Stomach smooth muscle (tissue), 2 donors: ENCODE results near the gene SLC8A3.

Source experiments
- H3K27ac ChIP-seq: one replicate; pipeline ENCODE4 v1.7.0; 2013; ENCODE audit warnings: mild to moderate bottlenecking, low read length, inconsistent platforms
- H3K27me3 ChIP-seq, 2 donors: one replicate each; pipeline ENCODE4 v1.7.0; 2013; ENCODE audit warnings: low read length in 2 of 2; ENCODE audit not compliant: insufficient read depth in 2 of 2, control insufficient read depth in 1 of 2
- H3K36me3 ChIP-seq, 2 donors: one replicate each; pipeline ENCODE4 v1.7.0; 2013; ENCODE audit warnings: low read length in 2 of 2; ENCODE audit not compliant: control insufficient read depth in 2 of 2, insufficient read depth in 2 of 2
- H3K4me1 ChIP-seq: one replicate; pipeline ENCODE4 v1.7.0; 2013; ENCODE audit warnings: low read length; ENCODE audit not compliant: control insufficient read depth, insufficient read depth
- H3K4me3 ChIP-seq, 2 donors: one replicate each; pipeline ENCODE4 v1.7.0; 2013; ENCODE audit warnings: low read length in 2 of 2
- H3K9ac ChIP-seq, 2 donors: one replicate each; pipeline ENCODE4 v1.7.0; 2013; ENCODE audit warnings: low read length in 2 of 2, mild to moderate bottlenecking in 1 of 2
- H3K9me3 ChIP-seq, 2 donors: one replicate each; pipeline ENCODE4 v1.7.0; 2013; ENCODE audit warnings: low read length in 2 of 2; ENCODE audit not compliant: control insufficient read depth in 2 of 2
- donor health status: healthy.
- donor health status: Pancreatic carcinoma.

The SLC8A3 gene

DNA sequence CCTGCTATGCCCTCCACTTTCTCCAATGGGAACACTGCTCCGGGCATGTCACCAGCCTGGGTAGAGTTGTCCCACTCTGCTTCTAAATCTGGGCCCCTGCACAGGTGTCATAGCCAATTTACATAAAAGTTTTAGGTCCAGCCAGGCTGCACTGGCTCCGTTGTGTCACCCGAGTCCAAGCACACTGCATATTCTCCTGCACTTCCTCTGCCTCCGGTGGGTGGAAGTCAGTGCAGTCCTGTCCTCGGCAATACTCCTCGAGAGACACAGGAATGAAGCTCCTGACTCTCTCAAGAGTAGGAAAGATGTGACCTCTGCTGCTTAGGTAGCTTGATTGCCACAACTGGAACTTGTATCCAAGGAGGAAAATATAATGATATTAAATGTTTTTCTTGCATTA, 15.2 kb downstream of the SLC8A3 start:
- Histone ChIP-seq H3K4me3 (no peak overlapping the region), H3K27ac (no peak overlapping the region), H3K36me3 (no peaks in the 10 kb centered on the region), H3K9ac (no peak overlapping the region), H3K27me3 (no peaks in the 10 kb centered on the region), H3K9me3 (no peaks in the 10 kb centered on the region), H3K4me1 (no peaks in the 10 kb centered on the region)

DNA sequence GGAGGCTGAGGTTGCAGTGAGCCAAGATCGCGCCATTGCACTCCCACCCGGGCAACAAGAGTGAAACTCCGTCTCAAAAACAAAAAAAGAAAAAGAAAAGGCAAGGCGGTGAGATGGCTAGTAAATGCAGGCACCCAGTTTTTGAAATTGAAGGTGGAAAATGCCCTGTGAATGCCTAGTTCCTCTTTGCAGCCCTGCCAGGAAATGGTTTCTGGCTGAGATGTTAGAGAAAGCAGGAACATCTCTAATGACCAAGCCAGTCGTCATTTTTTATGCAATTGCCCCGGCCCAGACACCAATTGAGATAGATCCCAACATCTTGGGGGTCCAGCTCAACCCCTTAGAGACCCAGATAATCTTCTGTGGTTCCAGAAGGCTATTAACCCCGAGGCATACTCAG, 17.0 kb downstream of the SLC8A3 start:
- Histone ChIP-seq H3K36me3 (no peaks in the 10 kb centered on the region), H3K27ac (no peak overlapping the region), H3K27me3 (peaks cover 0 to 5% of the 10 kb centered on the region in 2 donors), H3K4me3 (no peak overlapping the region), H3K9ac (no peak overlapping the region), H3K4me1 (no peaks in the 10 kb centered on the region), H3K9me3 (no peaks in the 10 kb centered on the region)

DNA sequence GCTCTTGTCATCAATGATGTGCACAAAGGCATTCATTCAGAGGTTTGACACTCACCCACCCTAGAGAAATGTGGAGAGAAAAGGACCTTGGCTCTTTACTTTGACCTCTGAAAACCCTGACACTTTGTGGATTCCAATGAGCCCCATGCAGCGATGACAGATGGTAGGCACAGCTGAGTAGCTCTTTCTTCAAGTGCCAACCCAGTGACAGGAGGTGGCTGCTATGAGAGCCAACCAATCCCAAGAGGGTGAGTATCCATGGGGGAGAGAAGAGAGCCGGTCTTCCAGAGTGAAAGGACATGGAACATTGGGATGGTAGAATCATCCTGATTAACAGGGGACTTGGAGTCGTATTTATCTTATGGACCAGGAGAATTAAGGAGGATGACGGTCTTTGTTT, 17.8 kb downstream of the SLC8A3 start:
- H3K9me3 ChIP-seq, result no peaks in the 10 kb centered on the region
- H3K27ac ChIP-seq, result no peak overlapping the region
- H3K36me3 ChIP-seq, result no peaks in the 10 kb centered on the region
- H3K4me3 ChIP-seq, result no peak overlapping the region
- peaks cover 0 to 5% of the 10 kb centered on the region in 2 donors for H3K27me3 ChIP-seq
- no peaks in the 10 kb centered on the region for H3K4me1 ChIP-seq
- no peak overlapping the region for H3K9ac ChIP-seq

DNA sequence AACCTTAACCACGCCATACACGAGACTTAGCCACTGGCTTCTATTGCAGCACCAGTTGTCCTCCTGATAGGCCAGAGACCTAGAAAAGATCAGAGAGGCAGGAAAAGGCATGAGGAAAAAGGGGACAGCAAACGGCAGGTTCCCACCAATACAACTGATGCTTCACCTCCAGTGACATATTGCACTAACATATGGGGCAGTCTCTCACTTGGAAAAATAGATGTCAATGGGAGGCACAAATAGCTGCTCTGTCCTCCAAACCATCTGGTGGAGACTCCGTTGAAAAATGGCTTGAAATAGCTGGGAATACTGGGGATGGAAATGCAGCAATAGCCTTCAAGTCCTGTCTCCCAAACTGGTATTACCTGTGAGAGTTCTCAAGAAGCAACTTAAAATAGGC, 20.3 kb downstream of the SLC8A3 start:
- Histone ChIP-seq H3K27me3 (peaks cover 0 to 5% of the 10 kb centered on the region in 2 donors), H3K36me3 (no peaks in the 10 kb centered on the region), H3K9me3 (no peaks in the 10 kb centered on the region), H3K27ac (no peak overlapping the region), H3K4me3 (no peak overlapping the region), H3K9ac (no peak overlapping the region), H3K4me1 (no peaks in the 10 kb centered on the region)

DNA sequence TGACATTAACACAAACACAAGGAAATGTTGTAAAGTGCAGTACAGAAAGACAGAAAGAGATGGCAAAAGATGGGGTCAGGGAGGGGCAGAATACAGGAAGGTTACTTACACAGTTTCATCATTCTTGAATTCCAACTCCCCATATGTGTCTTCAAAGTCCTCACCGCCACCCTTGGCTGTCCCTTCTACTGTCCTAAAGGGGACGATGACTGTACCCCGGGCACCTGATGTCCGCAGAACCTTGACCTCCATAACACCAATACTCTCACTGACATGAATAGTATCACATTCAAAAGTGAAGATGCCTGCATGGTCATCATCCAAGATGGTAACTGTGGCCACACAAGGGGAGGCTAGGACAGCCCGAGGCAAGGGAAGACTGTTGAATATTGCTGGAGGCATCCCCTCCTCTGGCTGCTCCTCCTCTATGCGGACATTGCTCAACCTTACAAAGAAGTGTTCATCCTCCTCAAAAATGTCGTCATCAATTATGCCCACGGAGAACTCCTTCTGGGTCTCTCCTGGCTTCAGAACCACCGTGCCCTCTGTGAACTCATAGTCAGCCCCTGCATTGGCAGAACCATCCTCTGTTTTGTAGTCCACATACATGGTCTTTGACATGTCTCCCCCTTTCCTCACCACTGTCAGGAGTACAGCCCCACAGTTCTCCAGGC, 22.1 kb downstream of the SLC8A3 start:
- peaks cover 0 to 5% of the 10 kb centered on the region in 2 donors for H3K27me3 ChIP-seq
- no peaks in the 10 kb centered on the region for H3K4me1 ChIP-seq
- no peaks in the 10 kb centered on the region for H3K36me3 ChIP-seq
- no peak overlapping the region for H3K4me3 ChIP-seq
- H3K9ac ChIP-seq, result no peak overlapping the region
- H3K9me3 ChIP-seq, result no peaks in the 10 kb centered on the region
- H3K27ac ChIP-seq, result no peak overlapping the region

DNA sequence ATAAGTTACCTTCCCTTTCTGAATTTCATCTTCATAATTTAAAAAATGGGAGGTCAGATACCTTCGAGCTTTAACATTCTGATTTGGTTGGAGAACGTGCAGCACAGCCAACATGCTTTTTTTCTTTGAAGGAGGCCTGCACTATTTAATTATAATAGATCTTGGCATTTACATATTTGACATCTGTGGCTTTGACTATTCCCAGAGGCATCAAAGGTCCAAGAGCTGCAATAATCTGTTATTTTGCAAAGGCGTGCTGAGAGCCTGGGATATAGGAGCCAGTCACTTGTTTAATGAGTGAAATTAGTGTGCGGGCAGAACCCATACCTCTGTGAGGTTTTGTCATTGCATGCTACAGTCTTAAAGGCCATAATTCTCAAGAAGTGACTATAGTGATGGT, 26.4 kb downstream of the SLC8A3 start:
- Histone ChIP-seq H3K9me3 (no peaks in the 10 kb centered on the region), H3K36me3 (no peaks in the 10 kb centered on the region), H3K4me1 (no peaks in the 10 kb centered on the region), H3K27me3 (peaks cover 0 to 3% of the 10 kb centered on the region in 2 donors), H3K4me3 (no peak overlapping the region), H3K9ac (no peak overlapping the region), H3K27ac (no peak overlapping the region)

DNA sequence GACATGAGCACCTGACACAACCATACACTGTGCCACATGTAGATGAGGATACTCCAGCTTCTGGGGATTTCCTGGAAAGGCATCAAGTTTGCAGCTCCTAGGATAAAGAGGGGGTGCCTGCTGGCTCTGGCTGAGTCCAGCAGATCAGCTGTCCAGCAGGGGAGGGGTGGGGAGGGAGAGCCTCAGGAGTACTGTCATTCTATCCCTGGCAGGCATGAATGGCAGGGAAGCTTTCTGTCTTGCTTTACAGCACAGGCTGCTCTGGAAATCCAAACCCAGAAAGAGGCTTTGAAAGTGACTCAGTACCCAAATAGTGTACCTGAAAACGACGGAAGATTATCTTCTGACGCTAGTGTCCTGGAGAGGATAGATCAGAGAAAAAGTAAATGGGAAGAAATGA, 32.2 kb downstream of the SLC8A3 start:
- Histone ChIP-seq H3K9me3 (peaks cover 0 to 1% of the 10 kb centered on the region in 2 donors), H3K36me3 (no peaks in the 10 kb centered on the region), H3K27me3 (peaks cover 0 to 3% of the 10 kb centered on the region in 2 donors), H3K4me1 (no peaks in the 10 kb centered on the region), H3K27ac (no peak overlapping the region), H3K9ac (no peak overlapping the region), H3K4me3 (no peak overlapping the region)

DNA sequence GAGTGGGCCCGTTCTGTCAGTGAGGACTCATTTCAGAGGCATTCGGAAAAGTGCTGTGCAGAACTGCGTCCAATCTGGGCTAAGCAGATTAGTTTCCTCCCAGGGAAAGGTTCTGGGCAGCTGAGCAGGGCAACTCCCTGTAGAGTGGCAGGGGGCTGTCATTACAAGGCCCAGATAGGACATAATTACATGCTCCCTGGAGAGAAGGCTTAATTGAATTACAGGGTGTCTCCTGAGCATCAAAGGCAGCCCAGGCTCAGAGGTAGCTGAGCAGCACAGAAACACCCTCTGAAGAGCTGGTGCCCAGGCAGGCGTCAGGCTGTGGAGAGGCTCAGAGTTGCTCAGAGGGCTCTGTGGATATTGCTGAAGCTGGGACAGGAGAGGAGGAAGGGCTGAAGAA, 36.0 kb downstream of the SLC8A3 start:
- Histone ChIP-seq H3K36me3 (no peaks in the 10 kb centered on the region), H3K4me3 (no peak overlapping the region), H3K9ac (no peak overlapping the region), H3K27me3 (peaks cover 0 to 3% of the 10 kb centered on the region in 2 donors), H3K27ac (no peak overlapping the region), H3K9me3 (peaks cover 0 to 5% of the 10 kb centered on the region in 2 donors), H3K4me1 (no peaks in the 10 kb centered on the region)

DNA sequence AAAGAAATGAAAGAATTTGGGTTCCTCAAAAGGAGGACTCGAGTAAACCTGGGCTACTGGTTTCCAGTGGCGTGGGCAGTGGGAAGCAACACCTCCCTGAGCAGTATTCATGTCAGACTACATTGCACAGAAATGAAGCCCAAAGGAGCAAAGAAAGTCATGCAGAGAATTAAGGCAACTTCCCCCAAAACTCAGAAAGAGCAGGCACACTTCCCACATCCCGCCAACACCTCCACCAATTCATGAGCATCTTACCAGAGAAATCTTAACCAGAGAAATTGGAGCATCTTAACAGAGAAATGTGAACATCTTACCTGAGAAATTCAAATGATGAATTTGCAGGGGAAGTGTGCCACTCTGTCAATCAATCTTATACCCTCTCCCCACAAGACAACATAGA, 36.7 kb downstream of the SLC8A3 start:
- Histone ChIP-seq H3K36me3 (no peaks in the 10 kb centered on the region), H3K9ac (no peak overlapping the region), H3K27ac (no peak overlapping the region), H3K27me3 (peaks cover 0 to 3% of the 10 kb centered on the region in 2 donors), H3K9me3 (peaks cover 0 to 5% of the 10 kb centered on the region in 2 donors), H3K4me1 (no peaks in the 10 kb centered on the region), H3K4me3 (no peak overlapping the region)

DNA sequence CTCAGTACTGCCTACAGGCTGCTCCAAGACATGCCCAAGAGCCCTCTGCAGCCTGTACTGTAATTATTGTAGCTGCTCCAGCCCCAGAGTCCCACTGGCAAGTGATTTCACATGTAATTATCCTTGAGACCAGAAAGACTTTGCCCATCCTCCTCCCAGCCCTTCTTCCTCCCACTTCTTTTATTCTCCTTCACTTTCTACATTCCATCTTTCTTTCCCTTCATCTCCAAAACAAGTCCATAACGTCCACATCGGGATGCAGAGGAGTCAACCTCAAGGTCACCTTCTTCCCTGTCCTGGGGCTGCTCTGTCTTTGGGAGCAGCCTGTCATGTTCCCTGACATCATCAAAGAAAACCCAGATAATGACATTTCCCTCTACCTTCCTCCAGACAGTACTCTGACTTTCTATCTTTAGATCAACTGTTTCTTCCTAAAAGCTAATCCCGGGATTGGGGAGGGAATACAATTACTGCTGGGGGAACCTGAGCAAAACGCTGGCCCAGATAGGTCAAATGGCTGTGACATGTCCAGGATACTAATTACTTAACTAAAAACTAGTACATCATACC, 39.1 kb downstream of the SLC8A3 start:
- H3K36me3 ChIP-seq, result no peaks in the 10 kb centered on the region
- no peak overlapping the region for H3K4me3 ChIP-seq
- peaks cover 0 to 3% of the 10 kb centered on the region in 2 donors for H3K27me3 ChIP-seq
- H3K9ac ChIP-seq, result no peak overlapping the region
- H3K9me3 ChIP-seq, result peaks cover 0 to 5% of the 10 kb centered on the region in 2 donors
- H3K4me1 ChIP-seq, result no peaks in the 10 kb centered on the region
- H3K27ac ChIP-seq, result no peak overlapping the region

DNA sequence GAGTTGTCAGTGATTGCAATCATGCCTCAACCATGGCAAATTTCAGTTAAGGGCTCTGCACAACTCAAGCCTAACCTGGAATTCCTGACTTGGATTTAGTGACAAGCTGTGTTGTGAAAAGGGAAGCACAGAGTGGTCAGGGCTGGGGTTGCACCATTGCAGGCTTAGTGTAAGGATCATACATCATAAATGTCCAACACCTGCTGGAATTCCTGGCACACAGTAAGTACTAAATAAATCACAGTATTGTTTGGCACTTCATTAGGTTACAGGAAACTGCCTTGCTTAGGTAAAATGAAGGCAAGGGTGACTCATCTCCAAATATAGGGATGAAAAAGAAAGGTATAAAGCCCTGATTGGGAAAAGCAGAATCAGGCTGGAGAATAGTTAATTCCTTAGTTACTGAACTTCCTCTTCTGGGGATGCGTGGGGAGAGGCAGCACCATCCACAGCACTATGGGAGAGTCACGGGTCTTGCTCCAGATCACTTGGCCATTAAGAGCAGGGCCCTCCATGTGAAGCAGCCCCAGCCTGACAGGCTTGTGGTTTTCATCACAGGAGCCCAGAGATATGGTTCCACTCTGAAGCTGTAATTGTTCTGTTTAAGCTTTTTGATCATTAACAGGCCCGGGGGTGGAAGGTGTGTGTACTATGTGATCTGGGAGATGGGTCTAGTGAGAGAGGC, 39.7 kb downstream of the SLC8A3 start:
- H3K4me1 ChIP-seq, result no peaks in the 10 kb centered on the region
- H3K4me3 ChIP-seq, result no peak overlapping the region
- no peak overlapping the region for H3K27ac ChIP-seq
- H3K9me3 ChIP-seq, result peaks cover 0 to 5% of the 10 kb centered on the region in 2 donors
- H3K9ac ChIP-seq, result no peak overlapping the region
- H3K36me3 ChIP-seq, result no peaks in the 10 kb centered on the region
- peaks cover 0 to 3% of the 10 kb centered on the region in 2 donors for H3K27me3 ChIP-seq
